Fibroblast of peridontal ligament (primary cell): ENCODE measurements around the gene RXRA.
"Not testable (repeated sequence)": the region's sequence is repeated elsewhere in the genome, so short reads cannot be mapped to it uniquely, and the experiment has no call there.

ENCODE experiments used
- DNase-seq: peaks from one replicate; pipeline ENCODE4 v3.0.0-alpha.2; 2010; ENCODE audit errors: extremely low read depth

The RXRA gene

DNA sequence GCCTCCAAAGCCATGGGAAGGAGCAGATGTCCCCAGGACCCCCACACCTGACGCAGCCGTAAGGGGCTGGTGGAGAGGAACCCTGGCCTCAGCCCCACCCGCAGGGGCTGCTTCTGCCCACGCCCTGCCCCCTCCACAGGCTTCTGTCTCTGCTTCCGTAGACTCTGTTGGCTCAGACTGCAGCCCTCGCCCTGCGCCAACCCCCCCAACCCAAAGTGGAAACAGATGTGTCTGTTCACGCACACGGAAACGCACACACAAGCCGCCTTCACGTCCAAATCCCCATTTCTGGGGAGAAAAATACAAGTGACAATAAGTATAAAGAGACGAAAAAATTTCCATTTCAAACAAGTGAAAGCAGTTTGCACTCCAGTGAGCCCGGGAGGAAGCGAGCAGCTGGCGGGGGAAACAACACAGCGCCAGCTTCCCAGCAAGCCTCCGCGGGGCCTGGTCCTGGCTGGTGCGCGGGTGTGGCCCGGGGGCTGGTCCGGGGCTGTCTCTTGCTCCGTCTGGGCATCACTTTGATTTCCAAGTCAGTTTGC lies 32.6 kb upstream of the RXRA start:
- peak; percentile 64 for DNase-seq

DNA sequence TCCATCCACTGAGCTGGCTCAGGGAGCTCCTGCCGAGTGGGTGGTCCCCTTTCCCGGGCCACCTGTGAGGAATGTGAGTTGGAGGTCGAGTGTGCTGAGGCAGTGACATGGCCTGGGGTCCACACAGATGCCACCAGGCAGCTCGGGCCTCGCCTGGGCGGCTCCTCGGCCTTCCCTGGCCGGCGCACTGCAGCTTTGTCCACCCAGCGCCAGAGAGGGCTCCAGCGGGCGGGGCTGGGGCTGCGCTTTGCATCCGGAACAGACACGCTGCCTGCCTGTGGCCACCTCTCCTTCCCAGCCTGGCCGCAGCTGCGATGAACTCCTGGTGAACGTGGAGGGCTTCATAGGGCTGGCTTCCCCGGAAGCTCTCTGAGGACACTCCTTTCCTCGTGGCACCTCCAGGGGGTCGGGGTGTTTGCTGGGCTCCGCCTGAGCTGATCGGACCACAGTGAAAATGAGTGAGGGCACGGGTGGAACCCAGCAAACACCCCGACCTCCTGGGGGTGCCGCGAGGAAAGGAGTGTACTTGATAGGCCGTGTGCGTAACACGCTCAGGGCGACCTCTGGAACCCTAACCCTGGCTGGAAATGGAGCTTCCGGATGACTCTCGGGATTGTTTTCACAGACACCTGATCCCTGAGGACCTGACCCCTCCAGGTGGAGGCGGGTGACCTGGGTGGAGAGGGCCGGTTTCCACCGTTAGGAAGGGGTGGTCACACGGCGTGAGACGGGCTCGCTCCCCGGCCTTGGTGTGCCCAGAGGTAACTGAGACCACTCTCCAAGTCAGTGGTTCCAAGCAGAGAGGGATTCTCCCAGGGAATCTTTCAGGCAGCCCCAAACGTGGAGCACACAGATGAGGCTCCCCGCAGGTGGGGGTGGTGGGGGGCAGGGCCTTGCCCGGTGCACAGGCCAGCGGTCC lies 31.8 kb upstream of the RXRA start:
- peak; percentile 19 for DNase-seq

- no peak for DNase-seq
These were observed 31.0 kb upstream of the RXRA start for GRCh38 chr9:134295101-134295745.

DNA sequence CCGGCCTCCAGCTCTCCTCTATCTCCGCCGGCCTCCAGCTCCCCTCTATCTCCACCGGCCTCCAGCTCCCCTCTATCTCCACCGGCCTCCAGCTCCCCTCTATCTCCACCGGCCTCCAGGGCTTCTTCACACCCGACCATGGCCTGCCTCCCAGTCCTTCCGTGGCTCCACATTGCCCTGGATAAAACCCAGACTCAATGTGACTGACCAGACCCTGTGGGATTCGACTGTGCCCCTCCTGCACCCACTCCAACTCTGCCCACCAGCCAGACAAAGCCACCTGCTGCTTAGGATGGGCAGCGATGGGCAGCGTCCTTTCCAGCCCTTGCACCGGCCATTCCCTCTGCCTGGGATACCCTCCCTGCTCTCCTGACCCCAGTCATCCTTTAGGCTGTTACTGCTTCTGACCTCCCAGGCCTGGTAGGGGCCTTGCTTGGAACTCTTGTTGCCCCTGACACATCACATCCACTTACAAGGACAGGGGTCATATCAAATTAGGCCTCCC lies 30.5 kb upstream of the RXRA start:
- no peak for DNase-seq

DNA sequence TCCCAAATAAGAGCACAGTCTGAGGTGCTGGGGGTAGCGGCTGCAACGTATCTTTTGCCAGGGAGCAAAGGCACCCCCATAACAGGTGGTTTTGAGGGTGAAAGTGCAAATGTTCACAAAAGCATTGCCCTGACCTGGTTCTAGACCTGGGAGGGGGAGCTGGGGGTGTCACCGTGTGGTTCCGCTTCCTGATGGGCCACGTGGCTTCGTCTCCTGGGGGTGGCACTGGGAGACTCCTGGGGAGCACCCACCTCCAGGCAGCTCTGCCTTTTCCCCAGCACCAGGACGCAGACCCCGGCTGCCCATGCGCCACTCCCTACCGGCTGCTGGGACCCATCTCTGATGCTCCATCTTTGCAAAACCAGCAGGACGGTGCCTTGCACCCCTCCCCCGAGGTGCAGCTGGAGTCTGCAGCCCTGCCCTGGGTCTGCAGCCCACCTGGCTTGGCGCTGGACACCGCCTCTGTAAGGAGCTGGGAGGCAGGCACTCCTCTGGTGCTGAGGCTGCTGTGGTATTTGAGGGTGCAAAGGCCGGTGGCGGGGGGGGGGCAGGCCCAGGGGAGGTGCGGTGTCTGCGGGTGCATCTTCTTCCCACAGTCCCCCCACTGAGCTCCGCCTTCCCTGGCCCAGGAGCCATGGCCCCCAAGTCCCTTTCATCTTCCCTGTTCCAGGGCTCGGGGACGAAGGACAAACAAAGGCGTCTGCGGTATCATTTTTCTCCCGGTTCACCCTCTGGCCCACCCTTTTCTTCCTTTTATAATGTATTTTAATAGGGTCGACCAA lies 29.8 kb upstream of the RXRA start:
- DNase-seq, result no peak

DNA sequence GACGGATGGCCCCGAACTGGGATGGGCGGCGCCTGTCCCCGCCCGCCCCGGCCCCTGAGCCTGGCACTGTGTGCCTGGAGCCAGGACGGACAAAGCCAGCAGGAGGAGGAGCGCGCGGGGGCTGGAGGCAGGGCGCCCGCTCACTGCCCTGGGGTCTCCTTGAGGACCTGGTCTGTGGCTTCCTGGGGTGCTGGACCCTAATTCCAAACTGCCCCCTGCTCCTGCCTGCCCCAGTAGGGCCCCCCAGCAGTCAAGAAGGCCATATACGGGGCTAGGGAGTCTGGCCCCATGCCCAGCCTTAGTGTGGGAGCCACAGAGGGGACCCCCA lies 29.2 kb upstream of the RXRA start:
- no peak for DNase-seq

DNA sequence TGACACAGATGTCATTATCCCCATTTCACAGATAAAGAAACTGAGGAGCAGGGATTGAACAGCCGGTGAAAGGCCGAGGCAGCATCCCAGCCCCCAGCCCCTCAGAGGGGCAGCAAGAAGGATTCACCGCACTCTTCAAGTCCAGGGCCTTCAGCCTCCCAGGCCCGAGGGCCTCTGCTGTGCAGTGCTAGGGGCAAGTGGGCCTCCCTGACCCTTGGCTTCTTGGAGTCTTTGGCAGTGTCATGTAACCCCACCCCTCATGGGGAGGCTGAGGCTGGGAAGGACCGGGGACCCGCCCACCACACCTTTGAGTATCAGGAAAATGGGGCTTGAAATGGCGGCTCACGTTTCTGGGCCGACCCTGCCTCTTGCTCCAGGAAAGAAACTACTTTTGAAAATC lies 28.7 kb upstream of the RXRA start:
- no peak for DNase-seq

GRCh38 chr9:134298000-134298399 lies 28.3 kb upstream of the RXRA start:
- no peak for DNase-seq

DNA sequence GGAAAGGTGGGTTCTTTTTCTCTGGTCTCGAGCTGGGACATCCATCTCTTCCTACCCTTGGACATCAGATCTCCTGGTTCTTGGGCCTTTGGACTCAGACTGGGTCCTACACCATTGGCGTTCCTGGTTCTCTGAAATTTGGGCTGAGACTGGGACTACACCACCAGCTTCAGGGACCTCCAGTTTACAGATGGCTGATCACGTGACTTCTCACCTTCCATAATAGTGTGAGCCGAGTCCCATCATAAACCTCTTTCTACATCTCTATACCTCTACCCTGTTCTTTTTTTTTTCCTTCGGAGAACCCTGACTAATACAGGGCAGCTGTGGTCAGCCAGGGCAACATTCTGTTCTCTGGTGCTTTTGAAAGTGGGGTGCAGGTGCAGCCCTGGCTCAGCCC lies 27.2 kb upstream of the RXRA start:
- DNase-seq, result no peak

- no peak for DNase-seq
These were observed 26.4 kb upstream of the RXRA start for GRCh38 chr9:134299883-134300282.

DNA sequence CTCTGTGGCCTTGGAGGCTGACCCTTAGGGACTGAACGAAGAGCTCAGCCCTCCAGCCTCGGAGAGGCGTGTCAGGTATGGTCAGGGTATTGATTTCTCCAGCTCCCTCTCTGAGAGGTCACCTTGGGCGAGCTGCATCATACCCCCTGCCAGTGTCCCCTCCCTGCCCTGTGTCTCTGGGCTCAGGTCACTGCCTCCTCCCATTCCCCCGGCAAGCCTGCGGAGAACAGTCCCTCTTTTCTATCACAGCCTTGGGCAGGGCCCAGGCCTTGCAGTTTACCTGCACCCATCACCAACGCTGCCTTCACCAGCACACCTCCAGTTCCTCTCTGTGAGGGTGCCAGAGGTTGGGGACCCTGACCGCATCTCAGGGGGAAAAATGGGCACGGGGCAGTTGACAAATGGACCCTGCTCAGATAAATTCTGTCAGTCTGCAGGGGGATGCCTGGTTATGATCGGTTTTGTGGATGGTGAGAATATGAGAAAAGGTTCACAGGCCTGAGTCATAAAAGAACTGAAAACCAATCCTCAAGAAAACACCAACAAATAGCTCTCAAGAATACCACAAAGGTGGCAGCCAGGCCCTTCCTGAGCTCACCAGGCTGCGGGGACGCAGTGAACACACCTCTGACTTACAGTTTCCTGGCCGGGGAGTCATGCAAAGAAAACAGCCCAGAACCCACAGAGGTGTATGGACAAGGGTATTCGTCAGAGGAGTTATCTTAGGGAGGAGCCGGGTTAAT lies 24.7 kb upstream of the RXRA start:
- DNase-seq, result no peak

DNA sequence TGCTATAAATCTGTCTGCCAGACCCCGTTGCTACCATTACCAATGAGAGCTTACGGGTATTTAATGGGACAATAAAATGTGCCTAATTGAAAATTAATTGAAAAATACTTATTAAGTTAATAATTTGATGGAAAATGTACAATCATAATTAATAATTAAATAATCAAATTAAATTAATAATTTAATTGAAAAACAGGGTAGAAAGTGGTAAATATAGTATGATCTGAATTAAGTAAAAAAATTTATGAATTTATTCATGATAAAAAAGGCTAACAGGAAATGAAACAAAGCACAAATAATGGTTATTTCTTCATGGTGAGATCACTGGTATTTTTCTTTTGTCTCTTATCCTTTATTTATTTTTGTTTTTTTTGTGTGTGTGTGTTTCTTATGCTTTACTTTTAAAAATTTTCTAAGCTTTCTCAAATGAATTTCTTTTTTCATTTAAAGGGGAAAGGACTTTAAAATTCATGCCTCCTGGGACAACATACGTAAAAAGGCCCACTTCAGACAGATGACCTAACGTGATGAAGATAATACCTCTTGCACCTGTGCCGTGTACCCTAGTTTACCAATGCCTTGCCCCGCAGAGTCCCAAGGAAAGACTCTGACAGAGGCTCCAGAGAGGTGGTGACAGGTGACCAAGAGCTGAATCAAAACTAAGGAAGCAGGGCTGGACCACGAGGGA lies 24.0 kb upstream of the RXRA start:
- DNase-seq, result no peak

DNA sequence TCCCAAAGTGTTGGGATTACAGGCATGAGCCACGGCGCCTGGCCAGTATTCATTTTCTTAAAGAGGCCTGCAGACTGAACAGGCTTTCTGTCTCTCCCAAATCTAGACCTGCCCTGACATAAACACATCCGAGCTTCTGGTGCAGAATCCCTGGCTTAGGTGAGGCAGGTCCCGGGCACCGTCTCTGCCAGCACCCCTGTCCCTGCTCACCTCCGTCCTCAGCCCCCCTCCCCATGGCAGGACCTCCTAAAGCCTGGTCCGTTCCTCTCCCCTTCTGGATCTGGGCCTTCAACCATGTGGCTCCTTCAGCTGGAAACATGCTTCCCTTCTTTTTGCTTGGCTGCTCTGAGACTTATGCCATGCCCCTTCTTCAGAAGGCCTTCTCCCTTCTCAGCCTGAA lies 22.7 kb upstream of the RXRA start:
- no peak for DNase-seq

- no peak for DNase-seq
These were observed 22.0 kb upstream of the RXRA start for GRCh38 chr9:134304261-134304660.

GRCh38 chr9:134304690-134305089 lies 21.6 kb upstream of the RXRA start:
- no peak for DNase-seq

DNA sequence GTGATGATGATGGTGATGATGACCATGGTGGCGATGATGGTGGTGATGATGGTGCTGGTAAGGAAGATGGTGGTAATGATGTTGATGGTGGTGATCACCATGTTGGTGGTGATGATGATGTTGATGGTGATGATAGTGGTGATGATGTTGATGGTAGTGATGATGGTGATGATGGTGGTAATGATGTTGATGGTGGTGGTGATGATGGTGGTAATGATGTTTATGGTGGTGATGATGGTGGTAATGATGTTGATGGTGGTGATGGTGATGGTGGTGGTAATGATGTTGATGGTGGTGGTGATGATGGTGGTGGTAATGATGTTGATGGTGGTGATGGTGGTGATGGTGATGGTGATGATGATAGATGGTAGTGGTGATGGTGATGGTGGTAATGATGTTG lies 20.7 kb upstream of the RXRA start:
- no peak for DNase-seq

GRCh38 chr9:134306042-134306441 lies 20.2 kb upstream of the RXRA start:
- DNase-seq, result not testable (repeated sequence)

DNA sequence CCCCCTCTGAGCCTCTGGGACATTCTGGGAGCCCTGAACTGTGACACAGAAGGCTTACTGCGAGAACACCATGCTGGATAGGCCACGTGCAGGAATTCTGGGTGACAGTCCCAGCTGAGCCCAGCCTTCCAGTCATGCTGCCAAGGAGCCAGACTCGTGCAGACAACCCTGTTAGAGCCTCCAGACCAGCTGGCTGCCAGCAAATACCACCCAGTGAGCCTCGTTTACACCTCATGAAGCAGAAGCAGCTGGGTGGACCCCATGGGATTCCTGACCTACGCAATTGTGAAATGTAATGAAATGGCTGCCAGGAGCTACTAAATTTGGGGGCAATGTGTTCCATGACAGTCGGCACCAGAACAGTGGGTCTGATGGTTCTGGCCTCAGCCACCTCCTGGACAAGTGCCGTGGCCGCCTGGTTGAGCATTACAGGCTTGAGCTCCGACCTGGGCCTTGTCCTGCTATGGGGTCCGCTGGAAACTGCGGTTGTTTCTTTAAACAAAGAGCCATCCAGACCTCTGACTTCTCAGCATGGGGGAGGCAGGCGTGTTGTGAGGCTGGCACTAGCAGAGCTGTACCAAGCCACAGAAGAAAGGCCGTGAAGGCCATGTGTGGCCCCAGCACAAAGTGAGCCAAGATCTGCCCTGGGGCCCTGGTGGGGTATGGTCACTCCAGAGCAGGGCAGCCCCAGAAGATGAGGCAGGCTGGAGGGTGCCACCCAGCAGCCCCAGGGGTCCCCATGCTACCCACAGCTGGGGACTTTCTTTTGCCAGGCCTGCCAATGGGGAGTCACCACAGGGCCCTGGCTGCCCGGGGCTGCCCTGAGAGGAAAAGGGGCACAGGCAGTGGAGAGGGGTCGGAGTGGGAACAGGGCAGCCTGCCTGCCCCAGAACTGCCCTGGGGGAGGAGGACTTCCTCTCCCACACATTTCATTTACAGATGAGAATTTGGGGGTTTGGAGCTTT lies 19.3 kb upstream of the RXRA start:
- no peak for DNase-seq
